GDM1 (cell line): ENCODE measurements around the gene LCP1.

Experiments used
- DNase-seq: peaks from one replicate; lab custom pipeline; 2025; lab: John Stamatoyannopoulos, UW

LCP1 gene

GRCh38 chr13:46101002-46101401 is 81.0 kb downstream of the LCP1 start:
- no peak for DNase-seq

- DNase-seq: no peak
Observed at GRCh38 chr13:46100191-46100815, 81.7 kb downstream of the LCP1 start.

- no peak for DNase-seq
Observed at GRCh38 chr13:46097663-46098062, 84.3 kb downstream of the LCP1 start.

- no peak for DNase-seq
Observed at GRCh38 chr13:46097015-46097414, 85.0 kb downstream of the LCP1 start.

GRCh38 chr13:46094478-46094877 is 87.5 kb downstream of the LCP1 start:
- no peak for DNase-seq

GRCh38 chr13:46088821-46089562 is 93.0 kb downstream of the LCP1 start:
- no peak for DNase-seq

GRCh38 chr13:46087481-46087880 is 94.5 kb downstream of the LCP1 start:
- DNase-seq: no peak

- DNase-seq: no peak
Observed at GRCh38 chr13:46086985-46087384, 95.0 kb downstream of the LCP1 start.

- DNase-seq: no peak
Observed at GRCh38 chr13:46086421-46086922, 95.5 kb downstream of the LCP1 start.

GRCh38 chr13:46085737-46086136 is 96.2 kb downstream of the LCP1 start:
- no peak for DNase-seq

GRCh38 chr13:46082324-46082723 is 99.7 kb downstream of the LCP1 start:
- no peak for DNase-seq

- DNase-seq: no peak
Observed at GRCh38 chr13:46079770-46080169, 102.2 kb downstream of the LCP1 start.

- peak; percentile 39 for DNase-seq
Observed at GRCh38 chr13:46077265-46077664, 104.7 kb downstream of the LCP1 start.

GRCh38 chr13:46076827-46077226 is 105.2 kb downstream of the LCP1 start:
- DNase-seq: no peak
